Placental epithelial cell (primary cell): ENCODE measurements around the gene ATP1B2. TPM values are rescaled to one million over a fixed set of nuclear protein-coding genes. Genes with fewer than 3 reads are reported as not detected.

Experiments used
- total RNA-seq: library from RNA; depleted of rRNA; stranded (reverse); fragments of >200 nt; gene quantifications from 2 replicates; pipeline ENCODE4 v1.2.3, GENCODE V29; 2012

ATP1B2 gene, protein sequence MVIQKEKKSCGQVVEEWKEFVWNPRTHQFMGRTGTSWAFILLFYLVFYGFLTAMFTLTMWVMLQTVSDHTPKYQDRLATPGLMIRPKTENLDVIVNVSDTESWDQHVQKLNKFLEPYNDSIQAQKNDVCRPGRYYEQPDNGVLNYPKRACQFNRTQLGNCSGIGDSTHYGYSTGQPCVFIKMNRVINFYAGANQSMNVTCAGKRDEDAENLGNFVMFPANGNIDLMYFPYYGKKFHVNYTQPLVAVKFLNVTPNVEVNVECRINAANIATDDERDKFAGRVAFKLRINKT
- not detected in 2 replicates for total RNA-seq

DNA sequence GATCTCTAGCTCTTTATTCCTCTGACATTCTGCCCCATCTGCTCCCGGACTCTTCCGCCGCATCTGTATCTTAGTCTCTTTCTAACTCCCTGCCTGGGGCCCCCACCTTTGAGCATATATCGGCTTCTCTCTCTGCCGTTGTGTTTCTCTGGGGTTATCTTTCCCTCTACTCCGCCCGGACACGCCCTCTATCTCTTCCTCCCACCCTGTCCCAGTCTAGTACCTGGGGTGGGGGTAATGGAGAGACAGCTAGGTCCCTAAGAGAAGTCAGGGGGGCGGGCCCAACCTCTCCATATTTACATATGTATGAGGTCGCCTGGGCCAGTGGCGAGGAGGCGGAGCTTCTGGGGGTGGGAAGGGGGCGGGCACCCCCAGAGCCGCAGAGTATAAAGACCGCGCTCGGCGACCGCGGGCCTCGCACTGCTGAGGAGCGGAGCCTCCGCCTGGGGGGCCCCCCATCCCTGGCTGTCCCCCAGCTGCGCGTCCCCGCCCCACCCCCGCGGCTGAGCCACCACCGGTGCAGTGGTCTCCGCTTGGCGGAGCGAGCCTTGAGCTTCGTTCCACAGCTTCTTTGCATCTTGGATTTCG, at the start of gene ATP1B2:
Gene ATP1B2, plus strand, starts transcription at position 418 of the 588 bp plus-strand sequence. CDS start 593 bp downstream, outside the sequence.

DNA sequence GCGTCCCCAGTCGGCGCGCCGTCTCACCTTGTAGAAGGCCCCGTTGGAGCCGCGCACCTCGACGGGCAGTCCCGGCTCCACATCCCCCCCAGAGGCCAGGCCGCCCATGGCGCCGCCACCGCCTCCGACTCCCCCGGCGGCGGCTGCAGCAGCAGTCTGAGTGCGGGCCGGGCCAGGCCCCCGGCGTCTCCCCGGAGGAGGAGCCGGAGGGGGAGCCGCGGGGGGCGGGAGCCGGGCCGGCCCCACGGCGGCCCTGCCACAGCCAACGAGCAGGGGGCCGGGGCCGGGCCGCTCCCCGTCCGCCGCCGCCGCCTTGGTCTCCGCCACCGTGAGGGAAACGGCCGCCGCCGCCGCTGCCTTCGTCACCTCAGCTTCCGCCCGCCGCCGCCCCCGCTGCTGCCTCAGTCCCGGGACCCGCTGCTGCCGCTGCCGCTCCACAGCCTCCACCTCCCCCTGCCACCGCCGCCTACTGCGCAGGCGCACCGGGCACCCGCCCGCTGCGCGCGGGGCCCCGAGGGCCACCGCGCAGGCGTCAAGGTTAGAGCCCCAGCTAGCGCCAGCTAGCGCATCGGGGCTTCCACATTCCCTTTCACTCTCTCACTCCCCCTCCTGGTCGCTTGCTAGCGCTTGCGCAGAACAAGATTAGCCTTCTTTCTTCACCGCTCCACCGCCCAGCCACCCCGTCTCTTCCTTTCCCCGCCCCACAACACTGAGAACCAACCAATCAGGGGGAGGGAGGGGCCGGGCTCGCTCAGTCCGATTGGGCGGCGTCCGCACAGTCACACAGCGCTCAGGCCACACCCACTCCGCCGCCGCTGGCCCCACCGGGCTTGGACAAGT, 36.1 kb upstream of the ATP1B2 start, which contains the start of gene FXR2:
Gene FXR2, minus strand, starts transcription at position 473 of the 840 bp plus-strand sequence. Its CDS starts 365 bp downstream, at position 108.

DNA sequence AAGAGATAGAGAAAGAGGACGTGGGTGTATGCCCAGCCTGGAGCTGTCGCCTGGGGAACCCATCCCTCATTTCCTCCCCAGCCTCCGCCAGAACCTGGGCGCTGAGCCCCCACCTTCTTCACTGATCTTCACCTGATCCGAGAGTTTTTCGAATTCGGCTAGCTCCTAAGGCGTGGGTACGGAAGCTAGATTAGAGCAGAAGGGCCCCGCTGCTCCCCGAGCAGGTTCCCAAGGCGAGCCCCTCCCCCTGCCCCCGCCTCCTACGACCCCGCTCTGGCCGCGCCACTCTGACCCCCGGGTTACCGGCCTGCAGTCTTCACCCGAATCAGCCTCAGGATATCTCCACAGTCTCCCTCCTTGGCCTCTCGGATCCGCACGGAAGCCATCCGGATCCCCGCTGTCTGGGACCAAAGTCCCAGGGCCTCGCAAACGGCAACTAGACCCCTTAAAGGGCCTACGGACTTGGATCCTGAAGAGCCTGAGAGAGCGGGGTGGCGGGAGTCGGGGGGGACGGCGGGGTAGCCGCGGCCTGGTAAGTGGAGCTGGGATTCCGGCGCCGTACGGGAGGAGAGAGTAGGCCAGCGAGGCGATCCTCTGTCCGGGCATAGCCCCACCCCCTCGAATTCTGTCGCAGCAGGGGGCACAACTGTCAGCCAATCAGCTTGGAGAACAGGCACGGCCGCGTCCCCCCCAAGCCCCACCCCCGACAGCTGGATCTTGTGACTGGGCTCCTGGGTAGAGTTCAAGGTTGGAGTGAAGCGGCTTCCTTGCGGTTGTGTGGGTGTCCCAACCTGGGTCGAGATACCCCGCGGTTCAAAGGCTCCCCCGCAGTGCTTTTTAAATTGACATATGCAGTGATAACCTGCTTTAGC, 23.2 kb upstream of the ATP1B2 start, which contains the start of gene SAT2:
Gene SAT2, minus strand, starts transcription at position 572 of the 872 bp plus-strand sequence. Its CDS starts 186 bp downstream, at position 386.

DNA sequence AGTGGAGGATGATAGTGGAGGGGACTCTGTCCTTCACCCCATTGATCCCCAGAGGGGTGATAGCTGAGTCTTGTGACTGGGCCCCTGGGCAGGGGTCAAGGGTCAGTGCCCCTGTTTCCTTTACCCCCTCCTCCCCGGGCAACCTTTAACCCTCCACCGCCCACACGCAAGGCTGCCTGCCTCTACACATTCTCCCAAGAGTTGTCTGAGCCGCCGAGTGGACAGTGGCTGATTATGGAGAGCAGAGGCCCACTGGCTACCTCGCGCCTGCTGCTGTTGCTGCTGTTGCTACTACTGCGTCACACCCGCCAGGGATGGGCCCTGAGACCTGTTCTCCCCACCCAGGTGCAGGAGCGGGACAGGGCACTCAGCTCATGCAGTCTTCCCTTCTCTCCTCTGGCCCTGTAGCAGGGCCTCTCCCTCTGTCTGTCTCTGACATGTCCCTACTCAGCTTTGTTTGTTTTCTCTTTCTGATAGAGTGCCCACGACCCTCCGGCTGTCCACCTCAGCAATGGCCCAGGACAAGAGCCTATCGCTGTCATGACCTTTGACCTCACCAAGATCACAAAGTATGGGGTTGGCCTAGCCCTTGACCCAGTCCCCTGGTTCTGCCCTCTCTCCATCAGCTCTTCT, 20.7 kb upstream of the ATP1B2 start, which contains the start of gene SHBG:
Gene SHBG, plus strand, starts transcription at position 197 of the 633 bp plus-strand sequence. Its CDS starts 38 bp downstream, at position 235.

DNA sequence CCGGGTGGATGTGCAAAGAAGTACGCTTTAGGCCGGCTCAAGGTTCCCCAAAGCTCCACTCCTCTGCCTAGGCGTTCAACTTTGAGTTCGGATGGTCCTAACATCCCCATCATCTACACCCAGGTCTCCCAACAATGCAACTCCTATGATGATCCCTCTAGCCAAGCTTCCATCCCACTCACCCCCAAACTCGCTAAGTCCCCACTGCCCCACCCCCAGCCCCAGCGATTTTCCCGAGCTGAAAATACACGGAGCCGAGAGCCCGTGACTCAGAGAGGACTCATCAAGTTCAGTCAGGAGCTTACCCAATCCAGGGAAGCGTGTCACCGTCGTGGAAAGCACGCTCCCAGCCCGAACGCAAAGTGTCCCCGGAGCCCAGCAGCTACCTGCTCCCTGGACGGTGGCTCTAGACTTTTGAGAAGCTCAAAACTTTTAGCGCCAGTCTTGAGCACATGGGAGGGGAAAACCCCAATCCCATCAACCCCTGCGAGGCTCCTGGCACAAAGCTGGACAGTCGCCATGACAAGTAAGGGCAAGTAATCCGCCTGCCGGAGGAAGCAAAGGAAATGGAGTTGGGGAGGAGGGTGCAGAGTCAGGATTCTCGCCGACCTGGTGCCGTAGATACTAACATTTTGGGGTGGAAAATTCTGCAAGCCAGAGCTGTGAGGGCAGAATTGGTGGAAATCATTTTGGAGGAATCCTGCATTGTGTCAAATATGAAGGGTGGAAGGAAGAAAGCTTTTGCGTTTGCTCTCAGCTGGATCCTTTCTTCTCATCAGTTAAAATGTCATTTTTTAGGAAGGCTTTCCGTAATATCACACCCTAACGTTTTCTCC, 36.6 kb downstream of the ATP1B2 start, which contains the start of gene TP53:
Gene TP53, minus strand, starts transcription at position 419 of the 836 bp plus-strand sequence. CDS start 10,896 bp downstream, outside the sequence.

DNA sequence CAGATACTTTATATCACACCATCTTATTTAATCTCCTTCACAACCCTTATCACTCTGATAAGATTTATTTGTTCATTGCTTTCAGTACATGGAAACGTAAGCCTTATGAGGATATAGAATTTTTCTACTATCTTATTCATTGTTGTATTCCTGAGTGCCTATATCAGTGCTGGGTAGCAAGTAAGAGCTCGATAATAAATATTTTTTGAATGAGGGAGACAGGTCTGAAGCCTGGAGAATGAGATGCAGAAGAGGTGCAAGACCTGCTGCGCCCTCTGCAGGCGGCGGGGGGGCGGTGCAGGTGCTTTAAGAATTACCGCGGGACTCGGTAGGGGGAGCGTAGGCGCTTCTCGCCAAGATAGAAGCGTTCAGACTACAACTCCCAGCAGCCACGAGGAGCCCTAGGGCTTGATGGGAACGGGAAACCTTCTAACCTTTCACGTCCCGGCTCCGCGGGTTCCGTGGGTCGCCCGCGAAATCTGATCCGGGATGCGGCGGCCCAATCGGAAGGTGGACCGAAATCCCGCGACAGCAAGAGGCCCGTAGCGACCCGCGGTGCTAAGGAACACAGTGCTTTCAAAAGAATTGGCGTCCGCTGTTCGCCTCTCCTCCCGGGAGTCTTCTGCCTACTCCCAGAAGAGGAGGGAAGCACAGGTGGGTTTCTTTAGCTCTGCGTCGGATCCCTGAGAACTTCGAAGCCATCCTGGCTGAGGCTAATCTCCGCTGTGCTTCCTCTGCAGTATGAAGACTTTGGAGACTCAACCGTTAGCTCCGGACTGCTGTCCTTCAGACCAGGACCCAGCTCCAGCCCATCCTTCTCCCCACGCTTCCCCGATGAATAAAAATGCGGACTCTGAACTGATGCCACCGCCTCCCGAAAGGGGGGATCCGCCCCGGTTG, 37.4 kb downstream of the ATP1B2 start, which contains the start of gene WRAP53:
Gene WRAP53, plus strand, starts transcription at position 570 of the 900 bp plus-strand sequence. Its CDS starts 172 bp downstream, at position 742.

DNA sequence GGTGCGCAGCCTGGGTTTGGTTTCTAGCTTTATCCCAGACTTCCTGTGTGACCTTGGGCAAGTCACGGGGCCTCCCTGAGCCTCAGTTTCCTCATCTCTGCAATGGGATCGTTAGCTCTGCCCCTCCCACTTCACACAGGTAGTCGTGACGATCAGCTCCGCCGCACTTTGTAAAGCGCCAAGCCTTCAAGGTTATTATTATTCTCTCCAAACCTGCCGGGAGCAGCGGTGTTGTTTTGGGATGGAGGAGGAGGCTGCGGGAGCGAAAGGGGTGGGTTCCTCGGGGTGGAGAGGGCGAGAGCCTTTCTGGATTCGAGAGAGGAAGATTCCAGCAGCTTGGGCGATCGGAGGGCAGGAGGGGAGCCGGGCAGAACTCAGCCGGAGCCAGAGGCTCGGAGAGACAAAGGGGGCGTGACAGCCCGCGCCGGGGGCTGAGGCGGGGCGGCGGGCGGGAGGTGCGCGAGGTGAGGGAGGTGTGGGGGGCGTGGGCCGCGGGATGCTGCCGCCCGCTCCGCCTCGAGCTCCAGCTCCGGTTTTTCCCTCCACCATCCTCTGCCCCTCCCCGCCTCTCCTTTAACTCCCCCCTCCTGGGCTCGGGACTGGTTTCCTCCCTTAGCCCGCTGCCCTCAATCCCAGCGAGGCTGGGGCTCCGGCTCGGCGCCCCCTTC, 54.0 kb downstream of the ATP1B2 start, which contains the start of gene EFNB3:
Gene EFNB3, plus strand, starts transcription at position 602 of the 668 bp plus-strand sequence. CDS start 397 bp downstream, outside the sequence.

Other genes starting within 250 kb of the ATP1B2 start
- 83.7 and 304 TPM in 2 replicates for gene TMEM256, start 246.8 kb upstream of the ATP1B2 start, total RNA-seq
- gene NLGN2, start 243.1 kb upstream of the ATP1B2 start, total RNA-seq: 4.9 and 9.8 TPM in 2 replicates
- not detected in 2 replicates for gene SPEM1, start 230.6 kb upstream of the ATP1B2 start, total RNA-seq
- gene SPEM2, start 225.3 kb upstream of the ATP1B2 start, total RNA-seq: not detected in 2 replicates
- gene SPEM3, start 222.1 kb upstream of the ATP1B2 start, total RNA-seq: not detected in 2 replicates
- gene TMEM102, start 215.5 kb upstream of the ATP1B2 start, total RNA-seq: 8.6 and 16.8 TPM in 2 replicates
- 2.1 and 3.9 TPM in 2 replicates for gene FGF11, start 211.4 kb upstream of the ATP1B2 start, total RNA-seq
- gene CHRNB1, start 205.9 kb upstream of the ATP1B2 start, total RNA-seq: 5.7 and 13.0 TPM in 2 replicates
- 33.9 and 36.1 TPM in 2 replicates for gene ZBTB4, start 171.3 kb upstream of the ATP1B2 start, total RNA-seq
- not detected in 2 replicates for gene SLC35G6, start 169.5 kb upstream of the ATP1B2 start, total RNA-seq
- gene POLR2A, start 166.6 kb upstream of the ATP1B2 start, total RNA-seq: 106 and 112 TPM in 2 replicates
- 3.4 and 3.5 TPM in 2 replicates for gene TNFSF12, start 101.9 kb upstream of the ATP1B2 start, total RNA-seq
- 1.4 and 1.6 TPM in 2 replicates for gene TNFSF13, start 92.2 kb upstream of the ATP1B2 start, total RNA-seq
- 40.0 and 67.6 TPM in 2 replicates for gene SENP3, start 89.0 kb upstream of the ATP1B2 start, total RNA-seq
- 2.4 and 3.3 TPM in 2 replicates for gene CD68, start 71.3 kb upstream of the ATP1B2 start, total RNA-seq
- gene MPDU1, start 67.1 kb upstream of the ATP1B2 start, total RNA-seq: 58.5 and 227 TPM in 2 replicates
- 9.0 and 14.5 TPM in 2 replicates for gene SOX15, start 60.8 kb upstream of the ATP1B2 start, total RNA-seq
- 36.1 TPM in 2 replicates for gene FXR2, start 36.0 kb upstream of the ATP1B2 start, total RNA-seq
- gene SAT2, start 23.1 kb upstream of the ATP1B2 start, total RNA-seq: 16.7 and 38.1 TPM in 2 replicates
- 0.87 and 2.4 TPM in 2 replicates for gene SHBG, start 20.8 kb upstream of the ATP1B2 start, total RNA-seq
- 38.9 and 58.5 TPM in 2 replicates for gene TP53, start 36.6 kb downstream of the ATP1B2 start, total RNA-seq
- 4.7 and 7.0 TPM in 2 replicates for gene WRAP53, start 37.6 kb downstream of the ATP1B2 start, total RNA-seq
- 2.2 and 5.9 TPM in 2 replicates for gene EFNB3, start 54.3 kb downstream of the ATP1B2 start, total RNA-seq
- gene DNAH2, start 66.8 kb downstream of the ATP1B2 start, total RNA-seq: under 0.01 TPM in 1 of 2 replicates, not detected in the other
- gene KDM6B, start 183.3 kb downstream of the ATP1B2 start, total RNA-seq: 4.9 and 27.9 TPM in 2 replicates
- gene TMEM88, start 204.1 kb downstream of the ATP1B2 start, total RNA-seq: 2.0 and 3.3 TPM in 2 replicates
- gene NAA38, start 206.6 kb downstream of the ATP1B2 start, total RNA-seq: 65.6 and 78.9 TPM in 2 replicates
- gene CYB5D1, start 207.1 kb downstream of the ATP1B2 start, total RNA-seq: 9.8 and 10.1 TPM in 2 replicates
- 119 and 236 TPM in 2 replicates for gene CHD3, start 237.9 kb downstream of the ATP1B2 start, total RNA-seq